Smooth muscle cell (in vitro differentiated cells): ENCODE data around the gene SASH1. TPM values are rescaled to one million over a fixed set of nuclear protein-coding genes. Genes with fewer than 3 reads are reported as not detected.

Experiments used
- DNase-seq: peaks from one replicate; lab custom pipeline; 2025; ENCODE audit not compliant: unreplicated experiment; lab: John Stamatoyannopoulos, UW
- H2AFZ ChIP-seq: fragments of 200-600 bp; sonication (generic); 2 replicates; pipeline ENCODE4 v1.6.0; 2016; ENCODE audit warnings: antibody characterized with exemption, low read depth, mild to moderate bottlenecking
- H3F3A ChIP-seq: fragments of 200-600 bp; sonication (generic); 2 replicates; pipeline ENCODE4 v1.6.0; 2017; ENCODE audit warnings: antibody characterized with exemption, low read depth
- H3K27ac ChIP-seq: fragments of 200-600 bp; sonication (generic); 2 replicates; pipeline ENCODE4 v1.5.1; 2016; ENCODE audit warnings: low read depth, mild to moderate bottlenecking
- H3K27me3 ChIP-seq: fragments of 200-600 bp; sonication (generic); 2 replicates; pipeline ENCODE4 v1.6.1; 2016; ENCODE audit warnings: low read depth, mild to moderate bottlenecking
- H3K36me3 ChIP-seq: fragments of 200-600 bp; sonication (generic); 2 replicates; pipeline ENCODE4 v1.5.1; 2016; ENCODE audit warnings: low read depth
- H3K4me1 ChIP-seq: fragments of 200-600 bp; sonication (generic); 2 replicates; pipeline ENCODE4 v1.5.1; 2016; ENCODE audit warnings: low read depth
- H3K4me2 ChIP-seq: fragments of 200-600 bp; sonication (generic); 2 replicates; pipeline ENCODE4 v1.6.0; 2016; ENCODE audit warnings: mild to moderate bottlenecking
- H3K4me3 ChIP-seq: fragments of 200-600 bp; sonication (generic); 2 replicates; pipeline ENCODE4 v1.5.1; 2016; ENCODE audit warnings: mild to moderate bottlenecking
- H3K79me2 ChIP-seq: fragments of 200-600 bp; sonication (generic); 2 replicates; pipeline ENCODE4 v1.6.0; 2016; ENCODE audit warnings: low read depth, mild to moderate bottlenecking
- H3K9ac ChIP-seq: fragments of 200-600 bp; sonication (generic); 2 replicates; pipeline ENCODE4 v1.6.0; 2016; ENCODE audit warnings: low read depth
- H3K9me3 ChIP-seq: fragments of 200-600 bp; sonication (generic); replicated peaks from 2 replicates; pipeline ENCODE4 v1.5.1; 2016; ENCODE audit warnings: low read depth
- H4K20me1 ChIP-seq: fragments of 200-600 bp; sonication (generic); 2 replicates; pipeline ENCODE4 v1.6.0; 2016; ENCODE audit warnings: low read depth
- CTCF ChIP-seq: fragments of 200-600 bp; sonication (generic); IDR thresholded peaks from 2 replicates; pipeline ENCODE4 v1.5.1; 2017; ENCODE audit warnings: borderline replicate concordance, mild to moderate bottlenecking, antibody characterized with exemption; ENCODE audit not compliant: insufficient read depth, poor library complexity, severe bottlenecking
- WGBS: methylation state at CpG from one replicate; pipeline ENCODE4 v1.1.7; 2016; ENCODE audit warnings: low lambda C conversion rate; 5-methylcytosine and 5-hydroxymethylcytosine counted together
- polyA plus RNA-seq: library from polyadenylated mRNA; unstranded; fragments of >200 nt; fragmentation: Nextera tagmentation; extraction: Ambion mirVana; gene quantifications from 2 replicates; pipeline ENCODE4 v1.2.1, GENCODE V29; 2016
- total RNA-seq: library from RNA; depleted of rRNA; stranded (reverse); fragments of >200 nt; gene quantifications from 2 replicates; pipeline ENCODE4 v1.2.3, GENCODE V29; 2014

Gene SASH1
- total and polyA plus RNA-seq, 2 experiments from 2014 or later: 12.7 to 16.2 TPM

GRCh38 chr6:148465670-148466069, 123.0 kb downstream of the SASH1 start:
- H3K9ac ChIP-seq: no peak overlapping the region
- H3K4me3 ChIP-seq: no peak overlapping the region
- no peaks in the 10 kb centered on the region for H3K9me3 ChIP-seq
- H3K27me3 ChIP-seq: no peaks in the 10 kb centered on the region
- H3K36me3 ChIP-seq: no peaks in the 10 kb centered on the region
- no peaks in the 10 kb centered on the region for H3K79me2 ChIP-seq
- H4K20me1 ChIP-seq: no peaks in the 10 kb centered on the region
- H3F3A ChIP-seq: peaks cover 5% of the 10 kb centered on the region
- no peak overlapping the region for H3K27ac ChIP-seq
- WGBS: 73% methylated on average over 6 of the region's 6 CpGs
- H3K4me1 ChIP-seq: peaks cover 5% of the 10 kb centered on the region
- no peak overlapping the region for H3K4me2 ChIP-seq
- no peak overlapping the region for H2AFZ ChIP-seq
- no peak for DNase-seq
- TF ChIP-seq CTCF: no peak

- Histone ChIP-seq H3K27ac (no peak overlapping the region), H3K9me3 (no peaks in the 10 kb centered on the region), H3K4me3 (no peak overlapping the region), H3F3A (peaks cover 5% of the 10 kb centered on the region), H3K36me3 (no peaks in the 10 kb centered on the region), H3K79me2 (no peaks in the 10 kb centered on the region), H3K9ac (no peak overlapping the region), H2AFZ (no peak overlapping the region), H4K20me1 (no peaks in the 10 kb centered on the region), H3K4me2 (no peak overlapping the region), H3K4me1 (peaks cover 5% of the 10 kb centered on the region), H3K27me3 (no peaks in the 10 kb centered on the region)
- 90% methylated on average over 4 of the region's 4 CpGs for WGBS
- DNase-seq: no peak
- TF ChIP-seq CTCF: no peak
These were observed 123.5 kb downstream of the SASH1 start for GRCh38 chr6:148466158-148466557.

GRCh38 chr6:148467926-148468325, 125.3 kb downstream of the SASH1 start:
- H4K20me1 ChIP-seq: no peaks in the 10 kb centered on the region
- H3K27ac ChIP-seq: no peak overlapping the region
- H3K9me3 ChIP-seq: no peaks in the 10 kb centered on the region
- no peak for TF ChIP-seq CTCF
- no peak for DNase-seq
- peaks cover 3% of the 10 kb centered on the region for H3K4me1 ChIP-seq
- no peaks in the 10 kb centered on the region for H3K79me2 ChIP-seq
- WGBS: 87% methylated on average over 4 of the region's 4 CpGs
- H3K9ac ChIP-seq: no peak overlapping the region
- no peak overlapping the region for H3K4me3 ChIP-seq
- H3K36me3 ChIP-seq: no peaks in the 10 kb centered on the region
- H2AFZ ChIP-seq: no peak overlapping the region
- no peak overlapping the region for H3K4me2 ChIP-seq
- H3K27me3 ChIP-seq: no peaks in the 10 kb centered on the region
- H3F3A ChIP-seq: peaks cover 10% of the 10 kb centered on the region

GRCh38 chr6:148470156-148470555, 127.5 kb downstream of the SASH1 start:
- Histone ChIP-seq H3K79me2 (no peaks in the 10 kb centered on the region), H3K9ac (no peak overlapping the region), H2AFZ (no peak overlapping the region), H3K4me2 (no peak overlapping the region), H3K4me1 (peaks cover 3% of the 10 kb centered on the region), H3K4me3 (no peak overlapping the region), H3K27me3 (no peaks in the 10 kb centered on the region), H3K27ac (peak overlapping the region; percentile 52), H3K36me3 (peaks cover 4% of the 10 kb centered on the region), H4K20me1 (no peaks in the 10 kb centered on the region), H3K9me3 (no peaks in the 10 kb centered on the region), H3F3A (peaks cover 5% of the 10 kb centered on the region)
- DNase-seq: no peak
- no peak for TF ChIP-seq CTCF
- 61% methylated on average over 8 of the region's 8 CpGs for WGBS
